Activated T-cell treated with anti-CD3 and anti-CD28 coated beads for 24 hours (primary cell): ENCODE measurements around the gene ADH5.
"Not testable (repeated sequence)": the region's sequence is repeated elsewhere in the genome, so short reads cannot be mapped to it uniquely, and the experiment has no call there.

ENCODE experiments used
- DNase-seq: peaks from one replicate; pipeline ENCODE4 v3.0.0-alpha.2; 2020; ENCODE audit warnings: low read depth

ADH5 gene

DNA sequence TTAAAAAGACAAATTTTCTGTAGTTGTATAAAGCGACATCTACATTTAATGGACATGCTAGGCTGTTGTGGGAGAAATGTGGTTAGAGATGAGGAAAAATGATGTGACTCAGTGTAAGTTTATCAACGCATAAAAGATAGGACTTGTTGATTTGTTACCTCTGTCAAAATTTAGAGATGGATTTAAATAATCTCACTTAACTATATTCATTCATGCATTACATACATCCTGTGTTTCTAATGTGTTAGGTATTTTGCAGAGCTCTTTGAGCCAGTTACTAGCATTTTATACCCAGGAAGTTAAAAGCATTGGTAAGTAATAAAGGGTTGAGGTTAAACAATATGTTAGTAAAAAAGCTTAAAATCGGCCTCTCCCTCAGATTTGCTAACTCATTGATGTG lies 58.7 kb downstream of the ADH5 start:
- no peak for DNase-seq

GRCh38 chr4:99029018-99029735 lies 59.4 kb downstream of the ADH5 start:
- DNase-seq: no peak

DNA sequence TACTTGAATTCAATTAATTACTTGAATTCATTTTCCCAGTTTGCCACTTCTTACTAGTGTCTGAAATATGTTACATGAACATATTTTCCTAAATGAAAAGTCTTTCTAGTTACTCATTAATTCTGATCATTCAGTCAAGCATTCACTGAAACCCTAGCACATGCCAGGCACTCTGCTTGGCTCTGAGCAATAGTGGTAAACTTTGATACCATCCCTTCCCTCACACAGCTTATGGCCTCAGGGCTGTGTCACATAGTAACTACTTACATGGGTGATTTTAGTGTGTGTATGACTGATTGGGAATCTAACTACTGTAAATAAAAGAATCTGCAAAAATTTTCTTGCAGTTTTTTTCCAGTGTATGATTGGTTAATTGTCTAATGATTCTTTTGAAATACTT lies 60.4 kb downstream of the ADH5 start:
- no peak for DNase-seq

GRCh38 chr4:99027304-99027703 lies 61.3 kb downstream of the ADH5 start:
- no peak for DNase-seq

GRCh38 chr4:99025506-99025905 lies 63.1 kb downstream of the ADH5 start:
- no peak for DNase-seq

DNA sequence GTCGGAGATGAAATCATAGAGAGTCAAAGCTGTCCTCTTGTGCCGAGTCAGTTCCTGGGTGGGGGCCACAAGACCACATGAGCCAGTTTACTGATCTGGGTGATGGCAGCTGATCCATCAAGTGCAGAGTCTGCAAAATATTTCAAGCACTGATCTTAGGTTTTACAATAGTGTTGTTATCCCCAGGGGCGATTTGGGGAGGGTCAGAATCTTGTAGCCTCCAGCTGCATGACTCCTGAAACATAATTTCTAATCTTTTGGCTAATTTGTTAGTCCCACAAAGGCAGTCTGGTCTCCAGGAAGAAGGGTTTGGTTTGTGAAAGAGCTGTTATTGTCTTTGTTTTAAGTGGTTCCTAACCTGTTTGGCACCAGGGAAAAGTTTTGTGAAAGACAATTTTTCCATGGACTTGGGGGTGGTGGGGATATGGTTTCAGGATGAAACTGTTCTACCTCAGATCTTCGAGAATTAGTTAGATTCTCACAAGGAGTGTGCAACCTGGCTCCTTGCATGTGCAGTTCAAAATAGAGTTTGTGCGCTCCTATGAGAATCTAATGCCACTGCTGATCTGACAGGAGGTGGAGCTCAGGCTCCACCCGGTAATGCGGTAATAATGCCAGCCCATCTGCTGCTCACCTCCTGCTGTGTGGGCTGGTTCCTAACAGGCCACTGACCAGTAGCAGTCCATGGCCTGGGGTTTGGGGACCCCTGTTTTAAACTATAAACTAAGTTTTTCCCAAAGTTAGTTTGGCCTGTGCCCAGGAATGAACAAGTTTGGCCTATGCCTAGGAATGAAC lies 63.9 kb downstream of the ADH5 start:
- DNase-seq: no peak

- not testable (repeated sequence) for DNase-seq
Measured at GRCh38 chr4:99023800-99024251, 64.8 kb downstream of the ADH5 start.

- no peak for DNase-seq
Measured at GRCh38 chr4:99022566-99022965, 66.0 kb downstream of the ADH5 start.

DNA sequence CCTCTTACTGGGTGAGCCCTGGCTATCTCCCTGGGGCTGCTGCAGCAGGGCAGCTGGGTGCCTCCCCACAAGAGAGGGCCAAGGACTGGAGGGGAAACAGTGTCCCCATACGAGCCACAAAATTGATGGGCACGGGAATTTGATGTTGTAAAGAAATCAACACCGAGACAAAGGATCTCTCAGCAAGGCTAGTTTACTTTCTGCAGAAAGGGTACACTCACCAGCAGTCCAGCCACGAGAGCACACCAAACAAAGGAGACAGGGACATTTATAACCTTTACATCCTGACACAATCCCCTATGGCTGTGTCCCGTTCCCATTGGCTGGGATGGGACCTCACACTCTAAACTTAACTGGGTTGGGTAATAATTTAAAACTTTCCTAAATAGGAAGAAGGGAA lies 67.2 kb downstream of the ADH5 start:
- DNase-seq: no peak
